ENCODE data around the gene KIF23.

DNA sequence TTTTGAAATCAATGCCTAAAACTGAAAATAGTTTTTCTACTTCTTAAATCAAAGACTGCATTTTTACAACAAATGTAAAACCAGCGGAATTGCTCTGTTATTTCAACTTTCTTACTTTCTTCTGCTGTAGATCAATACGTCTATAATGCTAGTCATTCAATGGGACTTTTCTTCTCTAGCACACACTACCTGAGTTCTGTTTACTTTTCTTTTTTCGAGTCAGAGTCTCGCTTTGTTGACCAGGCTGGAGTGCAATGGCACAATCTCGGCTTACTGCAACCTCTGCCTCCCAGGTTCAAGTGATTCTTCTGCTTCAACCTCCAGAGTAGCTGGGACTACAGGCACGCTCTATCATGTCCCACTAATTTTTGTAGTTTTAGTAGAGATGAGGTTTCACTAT, 40.7 kb upstream of the KIF23 start:
- TF ChIP-seq, protein P1, sequence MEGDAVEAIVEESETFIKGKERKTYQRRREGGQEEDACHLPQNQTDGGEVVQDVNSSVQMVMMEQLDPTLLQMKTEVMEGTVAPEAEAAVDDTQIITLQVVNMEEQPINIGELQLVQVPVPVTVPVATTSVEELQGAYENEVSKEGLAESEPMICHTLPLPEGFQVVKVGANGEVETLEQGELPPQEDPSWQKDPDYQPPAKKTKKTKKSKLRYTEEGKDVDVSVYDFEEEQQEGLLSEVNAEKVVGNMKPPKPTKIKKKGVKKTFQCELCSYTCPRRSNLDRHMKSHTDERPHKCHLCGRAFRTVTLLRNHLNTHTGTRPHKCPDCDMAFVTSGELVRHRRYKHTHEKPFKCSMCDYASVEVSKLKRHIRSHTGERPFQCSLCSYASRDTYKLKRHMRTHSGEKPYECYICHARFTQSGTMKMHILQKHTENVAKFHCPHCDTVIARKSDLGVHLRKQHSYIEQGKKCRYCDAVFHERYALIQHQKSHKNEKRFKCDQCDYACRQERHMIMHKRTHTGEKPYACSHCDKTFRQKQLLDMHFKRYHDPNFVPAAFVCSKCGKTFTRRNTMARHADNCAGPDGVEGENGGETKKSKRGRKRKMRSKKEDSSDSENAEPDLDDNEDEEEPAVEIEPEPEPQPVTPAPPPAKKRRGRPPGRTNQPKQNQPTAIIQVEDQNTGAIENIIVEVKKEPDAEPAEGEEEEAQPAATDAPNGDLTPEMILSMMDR (IDR thresholded peaks at IDR 0.05), result no peak
- no peak for TF ChIP-seq POLR2A (IDR thresholded peaks at IDR 0.05)
